NT2/D1 (cell line): ENCODE data around the gene MS4A6E.

Experiments
- DNase-seq: peaks from one replicate; pipeline ENCODE4 v3.0.0-alpha.2; 2011; ENCODE audit warnings: low read depth, low spot score
- H3K27me3 ChIP-seq: 2 replicates; pipeline ENCODE4 v1.6.0; 2011; ENCODE audit warnings: mild to moderate bottlenecking; ENCODE audit not compliant: insufficient read length, insufficient read depth
- H3K36me3 ChIP-seq: 2 replicates; pipeline ENCODE4 v1.6.1; 2011; ENCODE audit warnings: mild to moderate bottlenecking, low read length, mixed read lengths; ENCODE audit not compliant: insufficient read depth, insufficient read length
- H3K4me1 ChIP-seq: 2 replicates; pipeline ENCODE4 v1.5.1; 2011; ENCODE audit not compliant: insufficient read depth, insufficient read length
- H3K4me3 ChIP-seq: 2 replicates; pipeline ENCODE4 v1.5.1; 2011; ENCODE audit warnings: low read depth; ENCODE audit not compliant: insufficient read length
- H3K9ac ChIP-seq: 2 replicates; pipeline ENCODE4 v1.6.0; 2011; ENCODE audit warnings: low read depth; ENCODE audit not compliant: insufficient read length
- H3K9me3 ChIP-seq: 2 replicates; pipeline ENCODE4 v1.5.1; 2011; ENCODE audit warnings: mild to moderate bottlenecking, low read length; ENCODE audit not compliant: insufficient read depth
- SUZ12 ChIP-seq: IDR thresholded peaks from 2 replicates; pipeline ENCODE4 v1.6.1; 2011; ENCODE audit not compliant: insufficient read length, insufficient read depth; ENCODE audit errors: extremely low read depth
- YY1 ChIP-seq: IDR thresholded peaks from 2 replicates; pipeline ENCODE4 v1.6.1; 2011; ENCODE audit not compliant: insufficient read length, insufficient read depth
- ZNF274 ChIP-seq: IDR thresholded peaks from 2 replicates; pipeline ENCODE4 v1.6.1; 2011; ENCODE audit warnings: mild to moderate bottlenecking, low read depth, low read length

The MS4A6E gene

DNA sequence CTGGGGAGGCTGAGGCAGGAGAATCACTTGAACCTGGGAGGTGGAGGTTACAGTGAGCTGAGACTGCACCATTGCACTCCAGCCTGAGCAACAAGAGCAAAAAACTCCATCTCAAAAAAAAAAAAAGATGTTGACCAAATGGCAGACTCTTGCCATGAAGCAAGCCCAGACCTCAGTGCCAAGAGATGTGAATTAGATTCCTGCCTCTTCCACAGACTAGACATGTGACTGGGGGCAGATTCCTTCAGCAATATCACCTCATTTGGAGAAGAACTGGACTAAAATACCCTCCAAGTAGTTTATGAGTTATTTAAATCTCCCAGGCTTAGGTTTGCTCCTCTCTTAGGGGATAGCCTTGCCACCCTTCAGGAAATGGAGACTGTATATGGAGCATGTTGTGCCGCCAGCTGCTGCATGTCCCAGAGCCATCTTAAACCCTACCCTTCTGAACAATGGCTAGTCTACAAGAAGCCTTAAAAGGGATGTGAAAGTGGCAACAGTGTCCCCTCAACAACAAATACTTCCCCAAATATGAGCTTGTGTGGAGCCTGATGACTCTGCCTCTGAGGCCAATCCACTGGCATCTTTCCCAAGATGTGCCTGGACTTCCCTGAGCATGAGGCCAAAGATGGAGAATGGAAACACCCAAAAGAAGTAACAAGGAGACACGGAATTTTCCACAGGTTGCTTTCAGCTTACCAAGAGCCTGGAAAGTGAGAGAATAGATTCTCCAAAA, 50.5 kb downstream of the MS4A6E start:
- no peaks in the 10 kb centered on the region for H3K9me3 ChIP-seq
- H3K27me3 ChIP-seq = no peaks in the 10 kb centered on the region
- H3K4me1 ChIP-seq = no peaks in the 10 kb centered on the region
- no peak overlapping the region for H3K4me3 ChIP-seq
- DNase-seq = no peak
- H3K36me3 ChIP-seq = no peaks in the 10 kb centered on the region
- no peak for TF ChIP-seq ZNF274
- TF ChIP-seq YY1 = no peak
- no peak for TF ChIP-seq SUZ12
- no peak overlapping the region for H3K9ac ChIP-seq

GRCh38 chr11:60378354-60378753, 51.3 kb downstream of the MS4A6E start, which contains the start of gene MS4A7:
Gene MS4A7 (plus strand): TSS chr11:60378532. CDS start chr11:60383142, 4,610 bp downstream.
- Histone ChIP-seq H3K9me3 (no peaks in the 10 kb centered on the region), H3K27me3 (no peaks in the 10 kb centered on the region), H3K4me3 (no peak within 1 kb of the TSS), H3K36me3 (no peaks in the 10 kb centered on the region), H3K9ac (no peak within 1 kb of the TSS), H3K4me1 (no peaks in the 10 kb centered on the region)
- TF ChIP-seq ZNF274 = no peak
- no peak for TF ChIP-seq SUZ12
- no peak for TF ChIP-seq YY1
- DNase-seq = no peak

DNA sequence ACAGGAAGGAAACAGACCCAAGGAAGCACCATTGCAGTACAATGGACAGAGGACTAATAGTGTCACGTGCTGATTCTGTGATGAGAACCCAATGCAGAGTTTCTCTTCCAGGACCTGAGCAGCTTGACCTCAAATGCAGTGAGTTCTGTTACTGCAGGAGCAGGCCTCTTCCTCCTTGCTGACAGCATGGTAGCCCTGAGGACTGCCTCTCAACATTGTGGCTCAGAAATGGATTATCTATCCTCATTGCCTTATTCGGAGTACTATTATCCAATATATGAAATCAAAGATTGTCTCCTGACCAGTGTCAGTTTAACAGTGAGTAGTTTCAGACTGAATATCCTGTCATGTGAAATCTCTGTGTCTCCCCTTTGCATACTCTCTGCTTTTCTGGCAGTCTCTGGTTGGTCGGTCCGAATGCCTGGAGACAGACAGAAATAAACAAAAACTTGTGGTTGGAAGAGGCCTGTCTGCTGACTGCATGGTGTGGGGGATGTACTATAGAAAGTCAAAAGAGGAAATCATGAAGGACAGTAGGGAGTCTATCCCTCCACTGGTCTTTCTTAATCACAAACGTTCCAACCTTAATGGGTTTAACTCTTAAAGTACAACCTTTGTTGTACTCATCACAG, 62.3 kb downstream of the MS4A6E start:
- DNase-seq = no peak

DNA sequence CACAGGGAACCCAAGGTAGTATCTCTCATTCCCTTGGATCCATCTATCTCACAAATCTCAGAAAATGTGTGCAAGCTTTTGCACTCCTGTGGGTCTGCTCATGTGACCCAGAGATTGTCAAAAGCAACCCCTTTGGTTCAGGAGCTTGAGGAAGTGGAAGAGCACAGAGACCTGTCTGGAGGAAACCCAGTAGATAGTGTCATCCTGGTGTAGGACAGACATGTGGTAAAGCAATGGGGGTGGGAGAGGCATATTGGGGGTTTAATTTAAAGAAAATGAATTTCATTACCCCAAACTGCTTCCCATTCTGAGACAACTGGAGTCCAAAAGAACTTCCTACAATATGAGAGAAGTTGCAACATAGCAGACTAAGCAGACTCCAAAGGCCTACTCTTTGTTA, 63.4 kb downstream of the MS4A6E start:
- Histone ChIP-seq H3K4me1 (no peaks in the 10 kb centered on the region), H3K27me3 (no peaks in the 10 kb centered on the region), H3K9me3 (no peaks in the 10 kb centered on the region), H3K36me3 (no peaks in the 10 kb centered on the region), H3K4me3 (no peak overlapping the region), H3K9ac (no peak overlapping the region)
- no peak for TF ChIP-seq YY1
- DNase-seq = no peak

More for the DNA sequence above, 62.3 kb downstream of the MS4A6E start:
- Histone ChIP-seq H3K4me1 (no peaks in the 10 kb centered on the region), H3K27me3 (no peaks in the 10 kb centered on the region), H3K9ac (no peak overlapping the region), H3K9me3 (no peaks in the 10 kb centered on the region), H3K36me3 (no peaks in the 10 kb centered on the region), H3K4me3 (no peak overlapping the region)
- TF ChIP-seq YY1 (no peak), ZNF274 (no peak), SUZ12 (no peak)
